Measurements from ENCODE around the gene PARP3. TPM values are rescaled to one million over a fixed set of nuclear protein-coding genes. Genes with fewer than 3 reads are reported as not detected.

PARP3 gene
- total RNA-seq, 1 donor from 2014 or later = 22.5 TPM

DNA sequence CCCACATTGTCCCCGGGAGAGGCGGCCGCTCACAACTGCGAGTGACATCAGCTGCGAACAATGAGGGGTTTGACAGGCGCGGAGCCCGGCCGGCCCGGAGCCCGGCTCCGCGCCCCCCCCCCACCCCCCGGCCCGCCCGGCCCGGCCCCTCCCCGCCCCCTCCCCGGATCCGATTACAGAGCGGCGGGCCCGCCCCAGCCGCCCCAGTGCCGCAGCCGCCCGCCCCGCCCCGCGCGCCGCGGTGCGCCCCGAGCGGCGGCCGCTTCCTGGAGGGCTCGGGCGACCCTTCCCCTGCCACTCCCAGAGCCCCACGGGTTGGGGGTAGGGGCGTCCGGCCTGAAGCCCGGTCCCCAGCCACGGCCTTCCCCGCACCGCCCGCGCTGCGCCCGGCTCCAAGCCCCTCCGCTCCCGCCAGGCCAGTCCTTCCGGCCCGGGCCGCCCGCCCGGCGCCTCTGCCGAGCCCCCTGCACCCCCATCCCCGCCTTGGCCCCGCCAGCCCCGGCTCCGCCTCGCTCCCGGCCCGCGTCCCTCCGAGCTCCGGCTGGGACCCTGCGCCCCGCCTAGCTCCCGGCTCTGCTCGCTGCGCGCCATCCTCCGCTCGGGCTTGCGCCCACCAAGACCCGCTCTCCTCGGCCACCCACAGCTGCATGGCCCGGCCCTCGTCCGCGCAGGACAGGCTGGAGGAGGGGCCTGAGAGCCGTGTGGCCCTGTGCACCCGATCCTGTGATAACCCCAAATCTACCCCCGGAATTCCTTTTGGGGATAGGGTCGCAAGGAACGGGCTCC is 25.4 kb downstream of the PARP3 start, which contains the start of gene PCBP4:
PCBP4 (minus strand) TSS at position 71 of the 786 bp plus-strand sequence. CDS start 6,214 bp downstream, outside the sequence.
- TF ChIP-seq, protein P1, sequence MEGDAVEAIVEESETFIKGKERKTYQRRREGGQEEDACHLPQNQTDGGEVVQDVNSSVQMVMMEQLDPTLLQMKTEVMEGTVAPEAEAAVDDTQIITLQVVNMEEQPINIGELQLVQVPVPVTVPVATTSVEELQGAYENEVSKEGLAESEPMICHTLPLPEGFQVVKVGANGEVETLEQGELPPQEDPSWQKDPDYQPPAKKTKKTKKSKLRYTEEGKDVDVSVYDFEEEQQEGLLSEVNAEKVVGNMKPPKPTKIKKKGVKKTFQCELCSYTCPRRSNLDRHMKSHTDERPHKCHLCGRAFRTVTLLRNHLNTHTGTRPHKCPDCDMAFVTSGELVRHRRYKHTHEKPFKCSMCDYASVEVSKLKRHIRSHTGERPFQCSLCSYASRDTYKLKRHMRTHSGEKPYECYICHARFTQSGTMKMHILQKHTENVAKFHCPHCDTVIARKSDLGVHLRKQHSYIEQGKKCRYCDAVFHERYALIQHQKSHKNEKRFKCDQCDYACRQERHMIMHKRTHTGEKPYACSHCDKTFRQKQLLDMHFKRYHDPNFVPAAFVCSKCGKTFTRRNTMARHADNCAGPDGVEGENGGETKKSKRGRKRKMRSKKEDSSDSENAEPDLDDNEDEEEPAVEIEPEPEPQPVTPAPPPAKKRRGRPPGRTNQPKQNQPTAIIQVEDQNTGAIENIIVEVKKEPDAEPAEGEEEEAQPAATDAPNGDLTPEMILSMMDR (IDR thresholded peaks at IDR 0.05; ENCODE audit: insufficient read depth, low read length, poor library complexity, severe bottlenecking) = no peak
- DNase-seq (ENCODE audit: low read depth) = no peak
- Histone ChIP-seq H3K36me3 (ENCODE audit: control insufficient read depth, insufficient read depth, low read length) (peaks cover 1% of the 10 kb centered on the region), H3K4me3 (ENCODE audit: low read depth, low read length) (peak within 1 kb of the TSS; percentile 71), H3K27me3 (ENCODE audit: control insufficient read depth, insufficient read depth, low read length) (no peaks in the 10 kb centered on the region)

DNA sequence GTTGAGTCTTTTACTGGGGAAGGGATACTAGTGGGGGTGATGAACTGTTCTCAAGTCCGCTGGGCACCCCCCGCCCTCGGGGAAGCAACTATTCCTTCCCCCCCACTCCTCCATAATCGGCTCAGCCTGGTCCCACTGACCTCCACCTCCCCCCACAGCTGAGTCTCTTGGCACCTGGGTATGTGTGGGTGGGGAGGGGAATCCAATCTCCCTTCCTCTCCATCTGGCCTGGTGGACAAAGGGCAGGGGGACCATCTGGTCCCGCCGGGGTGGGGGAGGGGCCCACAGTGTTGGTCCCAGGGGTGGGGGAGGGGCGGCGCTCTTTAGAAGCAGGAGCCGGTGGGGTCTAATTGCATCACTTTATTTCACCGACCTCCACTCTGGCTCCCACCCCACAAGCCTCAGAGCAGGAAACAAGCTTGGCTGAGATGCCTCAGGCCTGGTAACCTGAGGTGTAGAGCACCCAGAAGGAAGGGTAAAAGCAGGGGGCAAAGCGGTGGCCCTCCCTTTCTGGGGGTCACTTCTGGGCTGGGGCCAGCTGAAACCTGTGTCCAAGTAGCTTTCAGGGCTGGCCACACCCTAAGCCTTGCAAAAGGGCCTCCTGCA is 26.1 kb downstream of the PARP3 start:
- DNase-seq (ENCODE audit: low read depth) = no peak
- Histone ChIP-seq H3K27me3 (ENCODE audit: control insufficient read depth, insufficient read depth, low read length) (no peaks in the 10 kb centered on the region), H3K36me3 (ENCODE audit: control insufficient read depth, insufficient read depth, low read length) (peaks cover 1% of the 10 kb centered on the region), H3K4me3 (ENCODE audit: low read depth, low read length) (peak overlapping the region; percentile 71)
- TF ChIP-seq, protein P1 (IDR thresholded peaks at IDR 0.05; ENCODE audit: insufficient read depth, low read length, poor library complexity, severe bottlenecking) = no peak

- Histone ChIP-seq H3K27me3 (ENCODE audit: control insufficient read depth, insufficient read depth, low read length) (no peaks in the 10 kb centered on the region), H3K4me3 (ENCODE audit: low read depth, low read length) (no peak overlapping the region), H3K36me3 (ENCODE audit: control insufficient read depth, insufficient read depth, low read length) (peaks cover 1% of the 10 kb centered on the region)
- no peak for DNase-seq (ENCODE audit: low read depth)
- TF ChIP-seq, protein P1 (IDR thresholded peaks at IDR 0.05; ENCODE audit: insufficient read depth, low read length, poor library complexity, severe bottlenecking) = no peak
Measured at GRCh38 chr3:51968883-51969678, 26.9 kb downstream of the PARP3 start.

- Histone ChIP-seq H3K36me3 (ENCODE audit: control insufficient read depth, insufficient read depth, low read length) (peaks cover 1% of the 10 kb centered on the region), H3K4me3 (ENCODE audit: low read depth, low read length) (no peak overlapping the region), H3K27me3 (ENCODE audit: control insufficient read depth, insufficient read depth, low read length) (no peaks in the 10 kb centered on the region)
- TF ChIP-seq, protein P1 (IDR thresholded peaks at IDR 0.05; ENCODE audit: insufficient read depth, low read length, poor library complexity, severe bottlenecking) = no peak
- DNase-seq (ENCODE audit: low read depth) = no peak
Measured at GRCh38 chr3:51969841-51970240, 27.7 kb downstream of the PARP3 start.

DNA sequence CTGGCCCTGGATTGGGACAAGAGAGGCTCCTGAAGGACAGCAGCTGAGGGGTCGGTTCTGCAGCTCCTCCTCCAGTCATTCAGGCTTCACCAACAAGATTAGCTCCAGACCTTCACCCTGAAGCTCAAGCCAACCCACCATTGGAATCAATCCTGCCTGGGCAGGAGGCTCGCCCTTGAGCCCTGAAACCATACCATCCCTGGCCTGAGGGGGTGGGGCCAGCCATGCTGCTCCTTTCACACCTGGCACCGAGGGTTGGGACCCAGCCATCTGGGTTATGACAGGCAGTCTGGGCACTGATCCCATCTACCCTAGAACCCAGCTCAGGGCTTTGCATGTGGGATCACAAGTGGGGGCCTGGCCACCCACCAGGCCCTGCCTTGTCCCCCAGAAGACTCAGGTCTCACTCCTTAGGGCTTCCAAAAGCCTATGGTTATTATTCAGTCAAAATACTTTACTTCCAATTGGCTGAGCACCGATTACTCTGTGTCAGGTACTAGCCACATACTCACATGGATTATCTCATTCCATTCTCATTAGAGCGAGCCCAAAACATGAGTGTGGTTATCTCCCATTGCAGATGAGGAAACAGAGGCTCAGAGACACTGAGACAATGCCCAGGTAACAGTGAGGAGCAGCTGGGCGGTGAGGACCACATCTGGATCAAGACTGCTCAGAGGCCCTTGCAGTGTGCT is 28.6 kb downstream of the PARP3 start:
- Histone ChIP-seq H3K27me3 (ENCODE audit: control insufficient read depth, insufficient read depth, low read length) (no peaks in the 10 kb centered on the region), H3K36me3 (ENCODE audit: control insufficient read depth, insufficient read depth, low read length) (peaks cover 1% of the 10 kb centered on the region), H3K4me3 (ENCODE audit: low read depth, low read length) (no peak overlapping the region)
- TF ChIP-seq, protein P1 (IDR thresholded peaks at IDR 0.05; ENCODE audit: insufficient read depth, low read length, poor library complexity, severe bottlenecking) = no peak
- DNase-seq (ENCODE audit: low read depth) = no peak

Data from kidney epithelial cell (primary cell).